DND-41 (cell line): ENCODE results near the gene PRM3.

ENCODE experiments used
- ATAC-seq: fragments of 200-7000 bp; cut with Tn5 transposase; 3 replicates; pipeline ENCODE4 v1.9.1; 2021; ENCODE audit warnings: low read depth; ENCODE audit not compliant: insufficient read depth
- DNase-seq: peaks from one replicate; pipeline ENCODE4 v3.0.0-alpha.2; 2020
- H2AFZ ChIP-seq: 2 replicates; pipeline ENCODE4 v1.6.0; 2012; ENCODE audit warnings: low read depth, low read length
- H3K27ac ChIP-seq: 2 replicates; pipeline ENCODE4 v1.5.1; 2012; ENCODE audit warnings: low read length, inconsistent platforms
- H3K27me3 ChIP-seq: fragments of 200-600 bp; sonication (generic); 2 replicates; pipeline ENCODE4 v1.6.0; 2012; ENCODE audit warnings: low read length, mild to moderate bottlenecking, inconsistent platforms; ENCODE audit not compliant: insufficient read depth, poor library complexity
- H3K36me3 ChIP-seq: 2 replicates; pipeline ENCODE4 v1.5.1; 2012; ENCODE audit warnings: low read length, inconsistent platforms; ENCODE audit not compliant: insufficient read depth
- H3K4me1 ChIP-seq: 2 replicates; pipeline ENCODE4 v1.5.1; 2012; ENCODE audit warnings: mild to moderate bottlenecking, low read length; ENCODE audit not compliant: insufficient read depth
- H3K4me2 ChIP-seq: 2 replicates; pipeline ENCODE4 v1.6.0; 2012; ENCODE audit warnings: mild to moderate bottlenecking, moderate library complexity, low read length, inconsistent platforms; ENCODE audit not compliant: insufficient read depth
- H3K4me3 ChIP-seq, 2 experiments: fragments of 200-600 bp in 1 of 2; shearing (Covaris generic) in 1 of 2; 2 replicates each; pipeline ENCODE4 v1.5.1; 2012 to 2016; ENCODE audit warnings: inconsistent platforms in 2 of 2, low read length in 2 of 2, mild to moderate bottlenecking in 2 of 2, low read depth in 1 of 2, moderate library complexity in 1 of 2
- H3K79me2 ChIP-seq: 2 replicates; pipeline ENCODE4 v1.6.0; 2012; ENCODE audit warnings: low read length, inconsistent platforms; ENCODE audit not compliant: insufficient read depth
- H3K9ac ChIP-seq: 2 replicates; pipeline ENCODE4 v1.6.0; 2012; ENCODE audit warnings: low read depth, mild to moderate bottlenecking, inconsistent platforms, low read length, moderate library complexity
- H3K9me3 ChIP-seq: 2 replicates; pipeline ENCODE4 v1.5.1; 2012; ENCODE audit warnings: low read length, moderate library complexity, mild to moderate bottlenecking, inconsistent platforms; ENCODE audit not compliant: insufficient read depth, severe bottlenecking
- H4K20me1 ChIP-seq: 2 replicates; pipeline ENCODE4 v1.6.0; 2012; ENCODE audit warnings: low read length; ENCODE audit not compliant: insufficient read depth
- EZH2 ChIP-seq: IDR thresholded peaks from 3 replicates; pipeline ENCODE4 v1.6.1; 2012; ENCODE audit warnings: borderline replicate concordance, low read depth, mild to moderate bottlenecking, moderate library complexity, low read length, inconsistent platforms; ENCODE audit not compliant: severe bottlenecking
- TF ChIP-seq, protein P1 (sequence below): IDR thresholded peaks from 2 replicates; pipeline ENCODE4 v1.5.1; 2012; ENCODE audit warnings: borderline replicate concordance, low read length, moderate library complexity, mild to moderate bottlenecking; ENCODE audit not compliant: poor library complexity, severe bottlenecking; ENCODE audit errors: extremely low read depth

Gene PRM3

DNA sequence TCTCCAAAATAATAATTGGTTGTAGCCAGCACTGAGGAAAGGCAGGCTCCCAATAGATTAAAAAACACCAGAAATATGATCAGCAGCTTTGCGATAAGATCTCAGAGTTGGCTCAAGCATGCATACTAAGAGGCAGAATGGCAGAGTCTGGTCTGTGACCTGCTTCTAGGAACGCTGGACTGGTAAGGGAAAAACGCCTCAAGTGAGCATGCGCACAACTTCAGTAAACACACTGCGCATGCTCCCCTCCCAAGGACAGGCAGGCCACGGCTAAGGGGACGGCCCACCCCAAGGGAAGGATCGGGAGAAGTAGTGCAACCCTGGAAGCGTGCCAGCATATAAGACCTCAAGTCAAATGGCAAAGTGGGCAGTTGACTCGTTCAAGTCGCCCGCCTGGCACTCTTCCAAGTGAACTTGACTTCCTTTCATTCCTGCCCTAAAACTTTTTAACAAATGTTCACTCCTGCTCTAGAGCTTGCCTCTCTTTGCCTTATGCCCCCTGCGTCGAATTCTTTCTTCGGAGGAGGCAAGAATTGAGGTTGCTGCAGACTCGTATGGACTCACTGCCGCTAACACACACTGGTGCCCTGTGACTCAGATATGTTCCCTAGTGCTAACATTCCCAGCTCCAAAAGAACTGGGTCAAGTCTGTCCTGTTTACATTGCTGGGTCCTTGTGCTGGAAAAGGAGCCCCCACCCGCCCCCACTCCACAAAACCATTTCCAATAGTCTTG, 30.1 kb upstream of the PRM3 start:
- H2AFZ ChIP-seq: no peak overlapping the region
- H3K4me3 ChIP-seq: no peak overlapping the region
- H3K79me2 ChIP-seq: no peaks in the 10 kb centered on the region
- H3K27me3 ChIP-seq: no peaks in the 10 kb centered on the region
- no peak overlapping the region for H3K9ac ChIP-seq
- peaks cover 32% of the 10 kb centered on the region for H3K4me1 ChIP-seq
- H4K20me1 ChIP-seq: no peaks in the 10 kb centered on the region
- DNase-seq (no peak), ATAC-seq (no peak)
- no peak overlapping the region for H3K27ac ChIP-seq
- no peaks in the 10 kb centered on the region for H3K36me3 ChIP-seq
- no peak overlapping the region for H3K4me2 ChIP-seq
- TF ChIP-seq, protein P1, sequence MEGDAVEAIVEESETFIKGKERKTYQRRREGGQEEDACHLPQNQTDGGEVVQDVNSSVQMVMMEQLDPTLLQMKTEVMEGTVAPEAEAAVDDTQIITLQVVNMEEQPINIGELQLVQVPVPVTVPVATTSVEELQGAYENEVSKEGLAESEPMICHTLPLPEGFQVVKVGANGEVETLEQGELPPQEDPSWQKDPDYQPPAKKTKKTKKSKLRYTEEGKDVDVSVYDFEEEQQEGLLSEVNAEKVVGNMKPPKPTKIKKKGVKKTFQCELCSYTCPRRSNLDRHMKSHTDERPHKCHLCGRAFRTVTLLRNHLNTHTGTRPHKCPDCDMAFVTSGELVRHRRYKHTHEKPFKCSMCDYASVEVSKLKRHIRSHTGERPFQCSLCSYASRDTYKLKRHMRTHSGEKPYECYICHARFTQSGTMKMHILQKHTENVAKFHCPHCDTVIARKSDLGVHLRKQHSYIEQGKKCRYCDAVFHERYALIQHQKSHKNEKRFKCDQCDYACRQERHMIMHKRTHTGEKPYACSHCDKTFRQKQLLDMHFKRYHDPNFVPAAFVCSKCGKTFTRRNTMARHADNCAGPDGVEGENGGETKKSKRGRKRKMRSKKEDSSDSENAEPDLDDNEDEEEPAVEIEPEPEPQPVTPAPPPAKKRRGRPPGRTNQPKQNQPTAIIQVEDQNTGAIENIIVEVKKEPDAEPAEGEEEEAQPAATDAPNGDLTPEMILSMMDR: no peak
- no peak for TF ChIP-seq EZH2
- no peaks in the 10 kb centered on the region for H3K9me3 ChIP-seq

DNA sequence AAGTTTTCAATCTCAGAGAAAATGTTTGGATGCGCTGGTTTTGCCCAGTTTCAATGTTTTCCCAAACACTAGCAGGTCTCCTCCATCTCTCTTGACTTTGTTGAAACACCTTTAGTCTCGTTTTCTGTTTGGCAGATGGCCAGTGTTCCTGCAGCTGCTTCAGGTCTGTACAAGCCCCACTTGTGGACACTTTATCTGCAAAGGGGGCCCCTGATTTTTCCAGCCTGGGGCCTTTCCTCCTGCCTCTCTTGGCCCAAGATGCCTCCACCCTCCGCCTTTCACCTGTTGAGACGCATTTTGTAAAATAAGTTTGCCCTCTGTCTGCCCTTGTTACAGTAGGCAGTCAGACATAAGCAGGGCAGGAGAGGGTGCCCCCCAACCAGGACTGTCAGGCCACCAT, 29.5 kb upstream of the PRM3 start:
- DNase-seq (no peak), ATAC-seq (no peak)
- no peaks in the 10 kb centered on the region for H3K9me3 ChIP-seq
- H3K4me2 ChIP-seq: no peak overlapping the region
- H3K27me3 ChIP-seq: no peaks in the 10 kb centered on the region
- no peaks in the 10 kb centered on the region for H3K36me3 ChIP-seq
- H3K4me1 ChIP-seq: peaks cover 33% of the 10 kb centered on the region
- TF ChIP-seq EZH2: no peak
- TF ChIP-seq, protein P1: no peak
- H3K4me3 ChIP-seq: no peak overlapping the region
- H3K9ac ChIP-seq: no peak overlapping the region
- H4K20me1 ChIP-seq: no peaks in the 10 kb centered on the region
- no peak overlapping the region for H3K27ac ChIP-seq
- no peaks in the 10 kb centered on the region for H3K79me2 ChIP-seq
- no peak overlapping the region for H2AFZ ChIP-seq

DNA sequence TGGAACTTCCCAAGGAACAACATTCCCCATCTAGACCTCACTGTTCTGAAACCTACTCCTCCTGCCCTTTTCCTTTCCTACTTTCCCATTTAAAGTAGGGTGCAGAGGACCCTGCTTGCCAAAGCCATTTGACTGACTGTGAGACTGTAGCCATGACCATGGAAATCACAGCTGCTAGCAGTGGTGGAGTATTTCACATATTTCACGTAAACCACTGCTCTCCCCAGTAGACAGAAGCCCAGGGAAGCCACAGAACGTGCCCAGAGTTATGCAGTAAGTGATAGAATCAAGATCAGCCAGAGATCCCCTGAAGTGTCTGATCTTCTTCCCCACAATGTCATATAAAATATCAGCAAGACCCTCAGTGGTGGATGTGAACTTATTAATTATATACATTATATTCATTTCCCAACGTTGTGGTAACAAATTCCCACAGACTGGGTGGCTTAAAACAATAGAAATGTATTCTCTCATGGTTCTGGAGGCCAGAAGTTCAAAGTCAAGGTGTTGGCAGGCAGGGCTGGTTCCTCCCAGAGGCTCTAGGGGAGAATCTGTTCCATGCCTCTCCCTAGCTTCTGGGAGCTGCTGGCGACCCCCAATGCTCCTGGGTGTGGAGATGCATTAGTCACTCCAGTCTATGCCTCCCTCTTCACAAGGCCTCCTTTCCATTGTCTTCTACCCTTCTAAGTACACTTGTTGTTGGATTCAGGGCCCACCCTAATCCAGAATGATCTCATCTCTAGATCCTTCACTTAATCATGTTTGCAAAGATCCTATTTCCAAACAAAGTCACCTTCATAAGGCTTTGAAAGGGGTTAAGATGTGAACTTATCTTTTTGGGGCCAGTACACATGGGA, 28.4 kb upstream of the PRM3 start:
- DNase-seq (no peak), ATAC-seq (no peak)
- Histone ChIP-seq H3K9ac (no peak overlapping the region), H2AFZ (no peak overlapping the region), H3K4me2 (no peak overlapping the region), H4K20me1 (peaks cover 3% of the 10 kb centered on the region; the same call in 1 of the 2 replicates), H3K4me1 (peaks cover 44% of the 10 kb centered on the region), H3K9me3 (no peaks in the 10 kb centered on the region), H3K27ac (no peak overlapping the region), H3K27me3 (no peaks in the 10 kb centered on the region), H3K79me2 (no peaks in the 10 kb centered on the region), H3K36me3 (no peaks in the 10 kb centered on the region), H3K4me3 (no peak overlapping the region)
- no peak for TF ChIP-seq EZH2
- TF ChIP-seq, protein P1: no peak
